NCI-H2196 treated with DMSO at 0.1 percent for 48 hours (cell line): Measurements from ENCODE around the gene TPP2.
A peak's percentile ranks its signal among the peaks of the same experiment; 100 is the strongest.

Source experiments
- DNase-seq: peaks from one replicate; lab custom pipeline; 2025; ENCODE audit not compliant: unreplicated experiment; lab: John Stamatoyannopoulos, UW

The TPP2 gene

DNA sequence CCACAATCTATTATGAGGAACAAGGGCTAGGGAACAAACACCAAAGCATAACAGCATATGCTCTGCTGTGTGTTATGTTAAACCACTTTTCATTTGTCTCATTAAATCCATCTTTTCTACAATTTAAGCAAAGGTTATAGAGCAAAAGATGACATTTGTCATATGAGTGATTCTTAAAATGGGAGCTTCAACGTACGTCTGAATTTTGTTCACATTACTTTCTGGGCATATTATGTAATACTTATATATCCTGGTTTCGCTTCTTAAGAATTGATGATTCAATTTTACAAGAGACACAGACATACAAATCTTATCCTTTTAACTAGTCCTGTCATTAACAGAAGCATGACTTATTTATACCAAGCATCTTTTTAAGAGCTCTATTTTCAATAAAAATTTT lies 3.3 kb upstream of the TPP2 start:
- no peak for DNase-seq

DNA sequence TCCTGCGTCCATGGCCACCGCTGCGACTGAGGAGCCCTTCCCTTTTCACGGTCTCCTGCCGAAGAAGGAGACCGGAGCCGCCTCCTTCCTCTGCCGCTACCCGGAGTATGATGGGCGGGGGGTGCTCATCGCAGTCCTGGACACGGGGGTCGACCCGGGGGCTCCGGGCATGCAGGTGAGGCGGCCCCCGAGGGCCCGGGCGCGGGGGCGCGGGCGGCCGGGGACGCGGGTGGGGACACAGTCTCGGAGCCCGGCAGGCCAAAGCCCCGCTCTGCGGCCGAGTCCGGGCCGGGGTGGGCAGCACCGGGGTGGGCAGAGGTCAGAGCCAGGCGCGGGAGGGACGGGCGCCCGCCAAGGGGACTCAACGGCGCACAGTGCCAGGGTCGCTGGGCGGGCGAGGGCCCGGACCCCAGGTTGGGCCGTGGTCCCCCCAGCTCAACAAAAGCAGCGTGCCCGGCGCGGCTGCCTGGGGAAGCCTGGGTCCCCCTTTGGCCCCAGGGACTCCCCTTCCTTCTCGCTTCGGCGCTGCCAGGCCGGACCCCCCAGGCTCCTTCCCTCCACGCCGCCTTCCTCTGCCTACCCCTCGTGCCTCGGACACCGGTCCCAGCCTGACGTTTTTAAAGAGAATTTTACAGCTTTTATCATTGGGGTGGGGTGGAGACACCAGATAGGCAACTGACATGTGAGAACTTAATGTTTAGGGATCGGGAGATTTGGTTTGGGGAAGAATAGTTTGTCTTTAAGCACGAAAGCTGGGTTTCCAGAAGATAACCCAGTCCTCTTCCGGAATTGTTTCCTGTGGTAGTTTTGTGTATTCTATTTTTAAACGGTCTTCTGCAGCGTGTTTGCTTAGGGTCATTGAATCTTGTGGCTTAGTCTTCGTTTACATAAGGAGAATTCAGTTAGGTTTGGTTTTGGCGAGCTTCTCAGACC lies 509 bp downstream of the TPP2 start:
- DNase-seq: no peak

DNA sequence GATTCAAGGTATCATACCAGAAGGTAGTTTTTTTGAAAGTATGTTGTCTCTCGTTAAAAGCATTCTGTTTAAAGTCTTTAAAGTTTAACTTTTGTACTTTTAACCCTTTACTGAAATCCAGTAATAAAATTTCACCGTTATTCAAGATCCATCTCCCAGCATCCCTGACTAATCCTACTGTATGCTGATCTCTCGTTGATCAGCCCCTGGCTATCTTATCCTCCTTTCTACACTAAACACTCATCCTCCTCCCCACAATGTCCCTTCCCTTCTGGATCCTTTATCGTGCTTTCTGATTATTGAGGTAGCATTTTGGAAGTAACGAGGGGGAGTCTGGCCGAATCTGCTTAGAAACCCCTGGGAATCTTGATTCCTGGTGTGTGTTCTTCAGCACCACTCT lies 1.3 kb downstream of the TPP2 start:
- no peak for DNase-seq

DNA sequence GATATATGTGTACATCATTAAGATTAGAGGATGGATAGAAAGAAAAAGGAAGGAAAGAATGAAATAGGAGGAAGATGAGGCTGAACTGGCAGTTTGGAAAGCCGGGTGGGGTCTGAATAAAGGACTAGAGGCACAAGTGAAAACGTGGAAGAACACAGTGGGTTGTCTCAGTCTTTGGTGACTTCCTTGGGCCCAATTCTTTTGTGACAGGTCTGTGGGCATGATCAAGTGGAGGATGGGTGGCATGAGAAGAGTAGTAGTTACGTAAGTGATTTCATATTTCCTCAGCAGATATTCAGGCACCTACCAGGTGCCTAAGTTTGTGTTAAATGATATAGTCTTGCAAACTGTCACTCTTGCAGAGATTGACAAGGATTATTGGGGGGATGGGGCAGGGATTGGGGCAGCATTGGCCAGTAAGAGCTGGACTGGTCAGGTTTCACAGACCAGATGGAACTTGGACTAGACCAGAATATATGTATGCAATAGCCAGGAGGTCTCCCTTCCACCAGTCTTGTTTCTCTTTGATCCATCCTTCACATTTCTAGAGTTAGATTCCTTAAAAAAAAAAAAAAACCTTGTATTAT lies 2.7 kb downstream of the TPP2 start:
- DNase-seq: no peak

DNA sequence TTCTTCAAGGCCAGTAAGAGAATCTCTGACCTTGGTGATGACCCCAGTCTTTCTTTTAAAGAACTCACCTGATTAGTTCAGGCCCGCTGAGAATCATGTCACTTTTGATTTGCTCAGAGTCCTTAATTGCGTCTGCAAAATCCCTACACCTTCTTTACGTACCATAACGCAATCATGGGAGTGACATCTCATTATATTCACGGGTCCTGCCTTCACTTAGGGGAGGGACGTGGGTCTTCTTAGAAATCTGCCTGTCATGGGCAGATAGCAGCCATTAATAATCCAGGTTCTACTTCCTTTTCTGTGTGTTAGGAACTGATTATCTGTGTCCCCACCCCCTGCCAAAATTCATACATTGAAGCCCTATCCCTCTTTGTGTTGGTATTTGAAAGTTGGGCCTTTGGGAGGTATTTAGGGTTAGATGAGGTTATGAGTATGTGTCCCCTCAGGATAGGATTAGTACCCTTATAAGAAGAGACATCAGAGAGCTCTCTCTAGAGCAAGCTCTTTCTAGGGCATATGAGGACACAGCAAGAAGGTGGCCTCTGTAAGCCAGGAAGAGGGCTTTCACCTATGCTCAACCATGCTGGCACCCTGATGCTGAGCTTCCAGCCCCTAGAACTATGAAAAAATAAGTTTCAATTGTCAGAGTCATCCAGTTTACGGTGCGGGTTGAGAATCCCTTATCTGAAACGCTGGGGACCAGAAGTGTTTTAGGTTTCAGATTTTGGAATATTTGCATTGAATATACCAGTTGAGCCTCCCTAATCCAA lies 9.9 kb downstream of the TPP2 start:
- DNase-seq: no peak

DNA sequence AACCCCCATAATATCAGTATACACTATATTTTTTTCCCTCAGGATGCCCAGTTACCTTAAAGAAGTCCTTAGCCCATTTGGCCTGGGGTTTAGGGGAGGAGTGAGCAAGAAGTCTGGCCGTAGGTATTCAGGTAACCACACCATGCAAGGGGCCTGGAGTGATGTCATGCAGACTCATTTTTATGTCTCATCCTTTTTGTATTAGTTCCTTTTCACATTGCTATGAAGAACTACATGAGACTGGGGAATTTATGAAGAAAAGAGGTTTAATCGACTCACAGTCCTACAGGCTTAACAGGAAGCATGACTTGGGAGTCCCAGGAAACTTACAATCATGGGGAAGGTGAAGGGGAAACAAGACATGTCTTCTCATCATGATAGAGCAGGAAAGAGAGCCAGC lies 12.2 kb downstream of the TPP2 start:
- DNase-seq: no peak

DNA sequence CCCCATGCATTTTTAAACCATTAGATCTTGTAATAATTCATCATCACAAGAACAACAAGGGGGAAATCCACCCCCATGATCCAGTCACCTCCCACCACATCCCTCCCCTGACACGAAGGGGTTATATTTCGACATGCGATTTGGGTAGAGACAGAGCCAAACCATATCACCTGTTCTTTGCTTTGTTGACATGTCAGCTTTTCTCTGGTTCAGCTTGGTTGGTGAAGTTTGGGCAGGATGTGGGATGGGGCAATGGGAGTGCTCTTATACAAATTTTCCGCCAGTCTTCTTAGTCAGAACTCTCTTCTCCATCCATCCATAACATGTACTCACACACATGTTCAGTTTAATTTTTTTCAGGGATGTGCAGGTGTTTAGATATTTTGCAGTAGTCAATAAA lies 12.9 kb downstream of the TPP2 start:
- DNase-seq: no peak

DNA sequence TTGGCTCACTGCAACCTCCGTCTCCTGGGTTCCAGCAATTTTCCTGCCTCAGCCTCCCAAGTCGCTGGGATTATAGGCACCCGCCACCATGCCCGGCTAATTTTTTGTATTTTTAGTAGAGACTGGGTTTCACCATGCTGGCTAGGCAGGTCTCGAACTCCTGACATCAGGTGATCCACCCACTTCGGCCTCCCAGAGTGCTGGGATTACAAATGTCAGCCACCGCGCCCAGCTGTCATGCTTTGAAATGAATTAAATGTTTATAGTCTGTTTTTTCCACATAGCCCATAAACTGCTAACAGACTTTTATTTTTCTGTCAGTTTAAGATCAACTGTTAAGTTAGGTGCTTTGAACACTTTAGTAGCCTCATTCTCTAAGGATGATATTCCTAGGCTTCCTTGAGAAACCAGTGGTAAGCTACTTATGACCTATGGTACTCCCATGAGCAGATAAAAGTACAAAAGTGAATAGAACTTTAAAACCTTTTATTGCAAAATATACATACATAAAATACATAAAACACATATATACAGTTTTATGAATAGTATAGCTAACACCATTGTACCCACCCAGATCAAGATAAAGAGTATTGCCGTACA lies 13.6 kb downstream of the TPP2 start:
- DNase-seq: no peak

DNA sequence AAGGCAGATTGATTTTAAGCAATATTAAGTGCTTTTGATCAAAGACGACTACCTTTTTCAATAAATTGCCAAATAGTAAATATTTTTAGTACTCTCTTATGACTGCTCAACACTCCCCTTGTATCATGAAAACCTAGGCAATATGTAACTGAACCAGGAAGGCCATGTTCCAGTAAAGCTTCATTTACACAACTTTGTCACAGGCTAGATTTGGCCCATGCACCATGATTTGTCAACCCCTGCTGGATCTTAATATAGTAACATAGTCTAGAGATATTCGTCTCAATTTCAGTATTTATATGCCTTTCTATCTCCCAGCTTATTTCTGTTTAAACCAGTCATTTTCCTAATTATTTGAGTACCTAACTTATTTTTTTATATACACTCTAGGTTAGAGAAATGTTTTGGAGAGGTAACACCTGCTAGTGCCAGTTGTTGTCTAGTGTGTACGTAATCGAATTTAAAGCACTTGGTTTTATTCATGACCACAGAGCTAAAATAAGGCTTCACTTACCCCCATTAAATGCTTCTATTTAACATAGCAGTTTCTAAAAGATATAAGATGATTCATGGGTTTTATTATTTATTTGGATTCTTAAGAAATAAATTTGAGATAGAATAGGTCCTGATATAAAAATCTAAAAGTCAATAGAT lies 21.0 kb downstream of the TPP2 start:
- DNase-seq: no peak

DNA sequence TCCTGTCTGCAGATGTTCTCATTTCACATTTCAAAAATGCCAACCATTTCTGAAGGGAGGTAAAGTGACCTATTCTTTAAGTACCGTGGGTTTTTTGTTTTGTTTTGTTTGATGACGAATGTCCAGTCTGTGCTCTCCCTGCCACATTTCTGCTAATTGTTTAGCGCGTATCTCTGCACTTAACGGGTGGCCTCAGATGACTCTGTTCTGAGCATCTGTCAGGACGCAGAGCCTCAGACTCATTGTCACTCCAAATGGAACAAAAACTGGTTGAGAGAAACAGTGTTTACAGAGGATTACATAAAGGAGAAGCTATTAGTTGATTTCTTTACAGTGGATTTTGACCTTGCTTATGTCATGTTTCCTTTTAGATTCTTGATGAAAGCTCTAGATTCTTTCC lies 23.7 kb downstream of the TPP2 start:
- no peak for DNase-seq

DNA sequence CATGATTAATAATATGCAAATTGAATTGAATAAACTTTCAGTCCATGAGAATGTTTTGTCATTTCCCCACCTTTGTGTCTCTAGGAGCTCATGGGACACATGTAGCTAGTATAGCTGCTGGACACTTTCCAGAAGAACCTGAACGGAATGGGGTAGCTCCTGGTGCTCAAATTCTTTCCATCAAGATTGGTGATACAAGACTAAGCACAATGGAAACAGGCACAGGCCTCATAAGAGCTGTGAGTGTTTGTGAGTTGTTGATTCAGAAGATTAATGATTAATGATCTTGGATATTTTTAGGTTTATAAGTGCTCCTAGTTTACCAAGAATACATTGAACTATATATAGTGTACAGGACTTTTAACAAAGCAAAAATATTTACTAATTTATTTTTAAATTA lies 30.1 kb downstream of the TPP2 start:
- DNase-seq: no peak

DNA sequence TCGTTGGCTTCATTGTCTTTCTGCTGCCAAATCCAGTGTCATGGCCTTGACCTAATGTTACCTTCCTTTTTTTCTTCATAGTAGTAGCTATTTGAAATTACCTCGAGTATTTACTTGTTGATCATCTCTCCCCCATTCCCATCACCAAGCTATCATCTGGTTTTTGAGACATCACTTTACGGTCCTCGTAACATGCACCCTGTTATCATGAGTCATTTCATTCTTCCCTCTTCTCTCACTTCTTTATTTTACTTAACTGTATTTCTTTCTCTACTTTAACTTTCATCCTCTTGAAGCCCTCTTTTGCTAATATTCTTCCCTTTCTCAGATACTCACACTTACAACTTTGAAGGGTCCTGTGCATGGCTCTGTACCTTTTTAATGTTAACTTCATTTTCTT lies 31.8 kb downstream of the TPP2 start:
- DNase-seq: no peak

DNA sequence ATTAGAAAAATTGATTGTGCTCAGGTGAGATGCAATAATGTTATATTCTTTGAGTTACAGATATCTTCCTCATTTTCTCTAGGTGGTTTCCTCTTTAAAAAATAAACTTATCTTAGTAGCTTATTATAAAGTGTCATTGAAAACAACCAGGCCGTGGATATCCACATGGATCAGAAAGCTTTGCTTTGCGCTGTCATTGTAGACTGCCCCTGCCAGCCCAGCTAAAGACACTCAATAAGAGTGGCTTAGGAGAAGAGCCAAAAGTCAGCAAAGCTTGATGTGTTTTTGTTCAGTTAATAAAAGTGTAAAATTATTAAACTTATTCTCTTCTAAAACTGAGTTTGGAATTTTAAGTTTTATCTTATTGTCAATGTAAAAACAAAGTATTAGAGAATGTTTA lies 34.4 kb downstream of the TPP2 start:
- no peak for DNase-seq

DNA sequence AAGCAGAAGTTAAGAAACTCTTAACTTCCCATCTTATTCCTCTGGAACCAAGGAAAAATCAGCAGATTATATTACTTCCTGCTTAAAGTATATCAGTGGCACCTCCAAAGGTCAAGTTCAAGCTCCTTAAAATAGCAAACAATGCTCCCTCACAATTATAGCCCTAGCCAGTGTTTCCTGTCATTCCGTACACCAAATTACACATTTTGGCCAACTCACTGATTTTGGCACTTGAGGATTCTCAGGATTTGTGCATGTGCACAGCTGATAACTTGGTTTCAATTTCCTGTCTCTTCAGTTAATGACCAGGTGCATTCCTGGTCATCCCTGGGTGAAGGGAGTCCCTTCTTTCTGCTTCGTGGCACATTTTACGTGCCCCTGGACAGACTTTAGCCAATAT lies 42.0 kb downstream of the TPP2 start:
- no peak for DNase-seq

DNA sequence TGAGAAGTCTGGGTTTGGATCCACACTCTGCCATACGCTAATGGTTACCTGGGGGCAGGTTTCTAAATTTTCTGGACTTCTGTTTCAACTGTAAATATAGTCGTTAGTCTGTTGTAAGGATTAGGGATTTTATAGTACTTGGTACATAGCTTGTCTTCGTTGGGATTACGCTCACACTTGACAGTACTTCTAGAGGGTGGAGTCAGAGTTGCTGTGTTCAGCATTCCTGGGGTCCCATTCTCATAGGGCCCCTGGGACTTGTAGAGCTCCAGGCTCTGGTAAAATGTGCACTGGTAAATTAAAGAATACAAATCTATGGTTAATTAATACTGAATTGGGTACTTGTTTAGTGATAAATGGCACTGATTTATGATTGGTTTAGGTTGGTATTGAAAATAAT lies 45.2 kb downstream of the TPP2 start:
- DNase-seq: no peak

DNA sequence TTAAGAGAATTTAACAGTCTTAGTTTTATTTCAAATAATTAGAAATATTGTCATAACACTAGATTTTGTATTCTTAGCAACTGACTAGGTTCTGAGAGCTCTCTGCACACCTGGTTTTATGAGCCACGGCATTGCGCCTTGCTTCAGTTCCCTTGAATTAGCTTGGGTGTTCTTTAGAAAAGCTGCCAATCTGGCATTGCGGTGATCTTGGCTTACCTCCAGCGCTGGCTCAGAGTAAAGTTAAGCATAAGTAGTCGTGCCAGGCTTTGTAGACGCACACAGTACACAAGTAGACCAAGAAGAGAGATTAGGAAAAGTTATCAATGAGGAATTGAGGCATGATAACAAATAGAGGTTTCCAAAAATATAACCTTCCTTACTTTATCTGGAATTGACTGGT lies 45.7 kb downstream of the TPP2 start:
- DNase-seq: peak; percentile 2

DNA sequence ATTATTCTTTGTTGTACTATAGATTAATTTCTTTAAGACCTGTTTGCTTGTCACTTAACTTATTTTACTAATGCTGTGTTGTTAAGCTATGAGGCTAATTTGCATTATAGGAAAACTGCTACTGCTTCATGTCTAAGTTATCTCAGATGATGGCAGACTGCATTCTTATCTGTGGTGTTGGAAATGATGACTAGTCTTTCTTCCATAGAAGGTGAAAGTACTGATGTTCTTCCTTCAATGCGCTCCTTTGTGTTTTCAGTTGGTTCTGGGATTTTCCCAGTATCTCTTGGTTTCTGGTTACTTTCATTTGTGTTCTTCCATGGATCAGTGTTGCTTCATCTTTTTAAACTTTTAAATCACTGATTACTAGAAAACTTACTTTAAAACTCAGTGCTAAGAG lies 46.9 kb downstream of the TPP2 start:
- no peak for DNase-seq

DNA sequence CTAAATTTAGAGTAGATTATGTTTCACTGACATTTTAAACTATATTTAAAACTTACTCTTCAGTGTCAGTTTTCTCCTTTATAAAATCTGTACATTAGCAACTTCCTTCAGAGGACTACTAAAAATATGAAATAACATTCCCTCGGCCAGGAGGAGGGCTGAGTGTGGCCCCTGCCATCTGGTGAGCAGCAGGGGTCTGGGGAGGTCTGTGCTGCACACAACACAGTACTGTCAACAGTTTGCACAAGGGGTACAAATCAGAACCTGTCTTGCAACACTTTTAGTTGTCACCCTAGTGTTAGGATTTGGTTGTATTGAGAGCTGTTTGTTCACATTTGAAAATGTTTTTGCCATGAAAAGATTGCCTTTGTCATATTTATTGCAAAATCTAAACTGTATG lies 48.9 kb downstream of the TPP2 start:
- no peak for DNase-seq

DNA sequence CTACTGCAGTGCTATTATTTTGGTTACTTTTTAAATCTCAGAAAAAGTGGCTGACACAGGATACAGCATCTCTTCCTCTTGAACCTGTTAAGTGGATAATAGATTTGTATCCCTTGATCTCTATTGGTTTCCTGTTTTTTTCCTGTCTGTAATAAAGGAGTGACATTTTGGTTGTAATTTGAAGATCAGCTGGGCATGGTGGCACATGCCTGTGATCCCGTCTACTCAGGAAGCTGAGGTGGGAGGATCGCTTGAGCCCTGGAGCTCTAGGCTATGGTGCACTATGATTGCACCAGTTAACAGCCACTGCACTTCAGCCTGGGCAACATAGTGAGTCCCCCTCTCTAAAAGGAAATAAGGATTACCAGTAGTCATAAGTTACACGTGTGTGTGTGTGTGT lies 51.3 kb downstream of the TPP2 start:
- DNase-seq: no peak

DNA sequence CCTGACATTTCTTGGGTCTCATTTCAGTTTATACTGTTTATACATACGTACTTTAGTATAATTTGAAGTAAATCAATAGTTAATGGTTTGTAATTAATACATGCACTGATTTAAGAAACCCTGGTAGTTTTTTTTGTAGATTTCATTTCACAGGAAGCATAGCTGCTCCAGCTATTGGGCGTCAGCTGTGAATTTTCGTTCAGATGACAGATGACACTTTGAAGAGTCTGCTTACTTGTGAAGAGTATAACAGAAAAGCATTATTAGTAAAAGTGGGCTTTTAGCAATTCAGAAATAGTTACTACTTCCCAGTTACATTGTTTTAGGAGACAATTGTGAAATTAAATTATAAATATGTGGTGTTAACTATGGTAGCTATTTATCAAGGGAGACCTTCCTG lies 53.7 kb downstream of the TPP2 start:
- no peak for DNase-seq

DNA sequence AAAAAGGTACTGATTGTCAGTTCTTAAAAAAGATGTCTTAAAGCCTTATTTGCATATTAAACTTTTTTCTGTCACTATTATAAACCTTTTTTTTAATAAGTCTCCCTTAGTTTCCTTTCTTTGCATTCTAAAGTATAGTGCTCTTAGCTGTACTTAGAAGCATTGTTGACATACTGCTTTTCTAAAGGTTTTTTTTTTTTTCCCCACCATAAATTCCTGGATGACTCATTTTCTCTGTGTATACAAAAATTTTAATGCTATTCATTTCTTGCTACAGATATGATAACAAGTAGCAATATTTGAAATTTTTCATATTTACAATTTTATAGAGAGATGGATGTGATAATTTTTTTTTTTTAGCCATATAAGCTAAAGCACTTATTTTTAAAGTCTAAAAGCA lies 54.6 kb downstream of the TPP2 start:
- DNase-seq: no peak
